ENCODE results near the gene EVI2A.

DNA sequence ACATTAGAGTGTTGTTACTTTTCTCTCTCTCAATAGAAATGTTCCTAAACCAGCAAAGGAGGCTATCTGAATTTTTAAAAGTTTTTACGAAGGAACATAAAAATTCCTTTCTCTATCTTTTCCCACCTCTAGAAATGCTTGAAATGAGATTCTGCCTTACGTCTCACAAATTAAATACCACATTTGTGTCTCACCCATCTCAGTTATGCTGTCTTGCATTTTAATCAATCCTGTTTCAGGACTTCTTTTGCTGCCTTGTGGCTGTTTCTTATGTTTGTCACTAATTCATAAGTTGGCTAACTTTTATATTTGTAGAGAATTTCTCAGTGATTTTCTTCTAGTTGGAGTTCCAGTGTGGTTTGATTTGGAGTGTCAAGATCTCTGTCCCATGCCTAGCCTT lies 27.8 kb downstream of the EVI2A start:
- TF ChIP-seq, protein P1, sequence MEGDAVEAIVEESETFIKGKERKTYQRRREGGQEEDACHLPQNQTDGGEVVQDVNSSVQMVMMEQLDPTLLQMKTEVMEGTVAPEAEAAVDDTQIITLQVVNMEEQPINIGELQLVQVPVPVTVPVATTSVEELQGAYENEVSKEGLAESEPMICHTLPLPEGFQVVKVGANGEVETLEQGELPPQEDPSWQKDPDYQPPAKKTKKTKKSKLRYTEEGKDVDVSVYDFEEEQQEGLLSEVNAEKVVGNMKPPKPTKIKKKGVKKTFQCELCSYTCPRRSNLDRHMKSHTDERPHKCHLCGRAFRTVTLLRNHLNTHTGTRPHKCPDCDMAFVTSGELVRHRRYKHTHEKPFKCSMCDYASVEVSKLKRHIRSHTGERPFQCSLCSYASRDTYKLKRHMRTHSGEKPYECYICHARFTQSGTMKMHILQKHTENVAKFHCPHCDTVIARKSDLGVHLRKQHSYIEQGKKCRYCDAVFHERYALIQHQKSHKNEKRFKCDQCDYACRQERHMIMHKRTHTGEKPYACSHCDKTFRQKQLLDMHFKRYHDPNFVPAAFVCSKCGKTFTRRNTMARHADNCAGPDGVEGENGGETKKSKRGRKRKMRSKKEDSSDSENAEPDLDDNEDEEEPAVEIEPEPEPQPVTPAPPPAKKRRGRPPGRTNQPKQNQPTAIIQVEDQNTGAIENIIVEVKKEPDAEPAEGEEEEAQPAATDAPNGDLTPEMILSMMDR (IDR thresholded peaks at IDR 0.05) = no peak
- TF ChIP-seq POLR2AphosphoS5 (IDR thresholded peaks at IDR 0.05) = no peak

All from esophagus muscularis mucosa (tissue), 3 donors.